ENCODE measurements around the gene ACTG1.

Gene ACTG1

GRCh38 chr17:81515530-81516041 lies 3.0 kb upstream of the ACTG1 start:
- no peak for FAIRE-seq

- no peak for FAIRE-seq
These were observed 2.3 kb upstream of the ACTG1 start for GRCh38 chr17:81514739-81515529.

- no peak for FAIRE-seq
These were observed 1.8 kb upstream of the ACTG1 start for GRCh38 chr17:81514489-81514738.

- no peak for FAIRE-seq
These were observed 1.3 kb upstream of the ACTG1 start for GRCh38 chr17:81513753-81514488.

DNA sequence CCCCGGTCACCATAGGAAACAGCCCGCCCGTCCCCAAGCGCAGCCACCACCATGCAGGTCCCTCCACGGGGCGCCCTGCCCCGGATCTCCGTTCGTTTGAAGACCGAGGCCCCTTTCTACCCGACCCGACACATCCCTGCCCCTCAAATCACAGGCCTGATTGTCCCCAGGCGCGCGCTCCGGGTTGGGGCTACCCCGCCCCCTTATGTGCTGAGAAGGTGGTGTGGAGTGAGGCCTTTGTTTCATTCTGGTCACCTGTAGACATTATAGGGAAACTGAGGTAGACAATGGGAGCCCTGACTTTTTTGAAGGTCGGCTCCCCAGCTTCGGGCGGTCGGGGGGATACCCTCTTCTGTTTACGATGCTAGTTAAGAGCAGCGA lies 763 bp upstream of the ACTG1 start:
- no peak for FAIRE-seq

DNA sequence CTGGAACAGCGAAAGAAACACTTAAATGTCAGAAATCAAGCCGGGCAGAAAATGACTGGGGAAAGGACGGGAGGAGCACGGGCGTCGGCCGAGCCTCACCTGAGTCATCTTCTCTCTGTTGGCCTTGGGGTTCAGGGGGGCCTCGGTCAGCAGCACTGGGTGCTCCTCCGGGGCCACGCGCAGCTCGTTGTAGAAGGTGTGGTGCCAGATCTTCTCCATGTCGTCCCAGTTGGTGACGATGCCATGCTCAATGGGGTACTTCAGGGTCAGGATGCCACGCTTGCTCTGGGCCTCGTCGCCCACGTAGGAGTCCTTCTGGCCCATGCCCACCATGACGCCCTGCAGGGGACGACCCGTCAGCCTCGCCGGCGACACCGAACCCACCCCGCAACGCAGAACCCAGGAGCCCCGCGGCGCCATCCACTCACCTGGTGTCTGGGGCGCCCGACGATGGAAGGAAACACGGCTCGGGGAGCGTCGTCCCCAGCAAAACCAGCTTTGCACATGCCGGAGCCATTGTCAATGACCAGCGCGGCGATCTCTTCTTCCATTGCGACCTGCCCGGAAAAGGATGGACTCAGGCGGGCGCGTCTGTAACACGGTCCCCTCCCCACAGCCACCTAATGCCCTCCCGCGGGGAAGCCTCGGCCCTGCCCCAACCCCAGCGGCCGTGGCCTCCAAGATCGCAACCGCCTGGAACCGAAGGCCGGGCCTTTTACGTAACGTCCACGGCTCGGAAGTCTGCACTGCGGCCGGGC lies 616 bp downstream of the ACTG1 start:
- no peak for FAIRE-seq

GRCh38 chr17:81511554-81511803 lies 1.1 kb downstream of the ACTG1 start:
- no peak for FAIRE-seq

DNA sequence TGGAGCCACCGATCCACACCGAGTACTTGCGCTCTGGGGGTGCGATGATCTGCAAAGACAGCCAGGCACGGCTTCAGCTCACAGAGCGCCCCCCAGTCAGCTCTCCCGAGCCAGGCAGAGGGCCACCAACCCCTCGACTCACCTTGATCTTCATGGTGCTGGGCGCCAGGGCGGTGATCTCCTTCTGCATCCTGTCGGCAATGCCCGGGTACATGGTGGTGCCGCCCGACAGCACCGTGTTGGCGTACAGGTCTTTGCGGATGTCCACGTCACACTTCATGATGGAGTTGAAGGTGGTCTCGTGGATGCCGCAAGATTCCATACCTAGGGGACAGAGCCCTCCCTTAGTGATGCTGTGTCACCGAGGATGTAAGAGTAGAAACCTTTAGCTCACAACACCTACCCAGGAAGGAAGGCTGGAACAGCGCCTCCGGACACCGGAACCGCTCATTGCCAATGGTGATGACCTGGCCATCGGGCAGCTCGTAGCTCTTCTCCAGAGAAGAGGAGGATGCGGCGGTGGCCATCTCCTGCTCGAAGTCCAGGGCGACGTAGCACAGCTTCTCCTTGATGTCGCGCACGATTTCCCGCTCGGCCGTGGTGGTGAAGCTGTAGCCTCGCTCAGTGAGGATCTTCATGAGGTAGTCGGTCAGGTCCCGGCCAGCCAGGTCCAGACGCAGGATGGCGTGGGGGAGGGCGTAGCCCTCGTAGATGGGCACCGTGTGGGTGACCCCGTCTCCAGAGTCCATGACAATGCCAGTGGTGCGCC lies 1.6 kb downstream of the ACTG1 start:
- no peak for FAIRE-seq

GRCh38 chr17:81509972-81510784 lies 2.4 kb downstream of the ACTG1 start:
- no peak for FAIRE-seq

GRCh38 chr17:81509207-81509971 lies 3.2 kb downstream of the ACTG1 start:
- peak; percentile 86 for FAIRE-seq

DNA sequence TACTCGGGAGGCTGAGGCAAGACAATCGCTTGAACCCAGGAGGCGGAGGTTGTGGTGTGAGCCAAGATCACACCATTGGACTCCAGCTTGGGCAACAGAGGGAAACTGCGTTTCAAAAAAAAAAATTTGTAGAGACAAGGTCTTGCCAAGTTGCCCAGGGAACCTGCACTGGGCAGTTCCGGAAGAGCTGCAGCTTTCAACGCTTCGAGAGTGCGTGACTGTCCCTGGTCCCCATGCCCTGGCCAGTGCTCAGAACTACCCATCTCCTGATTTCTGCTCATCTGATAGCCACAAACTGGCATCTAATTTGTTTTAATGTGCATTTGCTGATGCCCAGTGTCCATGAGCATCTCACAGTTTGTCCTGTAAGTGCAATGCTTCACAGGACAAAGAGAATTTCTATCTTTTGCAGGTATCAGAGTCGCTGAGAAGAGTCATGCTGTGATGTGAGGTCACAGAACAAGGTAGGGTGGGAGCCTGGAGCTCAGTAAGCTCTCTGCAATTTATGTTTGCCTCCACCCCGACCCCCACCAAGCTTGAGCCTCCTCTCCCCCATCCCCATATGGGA lies 3.9 kb downstream of the ACTG1 start:
- no peak for FAIRE-seq

GRCh38 chr17:81503619-81504018 lies 9.0 kb downstream of the ACTG1 start:
- no peak for FAIRE-seq

DNA sequence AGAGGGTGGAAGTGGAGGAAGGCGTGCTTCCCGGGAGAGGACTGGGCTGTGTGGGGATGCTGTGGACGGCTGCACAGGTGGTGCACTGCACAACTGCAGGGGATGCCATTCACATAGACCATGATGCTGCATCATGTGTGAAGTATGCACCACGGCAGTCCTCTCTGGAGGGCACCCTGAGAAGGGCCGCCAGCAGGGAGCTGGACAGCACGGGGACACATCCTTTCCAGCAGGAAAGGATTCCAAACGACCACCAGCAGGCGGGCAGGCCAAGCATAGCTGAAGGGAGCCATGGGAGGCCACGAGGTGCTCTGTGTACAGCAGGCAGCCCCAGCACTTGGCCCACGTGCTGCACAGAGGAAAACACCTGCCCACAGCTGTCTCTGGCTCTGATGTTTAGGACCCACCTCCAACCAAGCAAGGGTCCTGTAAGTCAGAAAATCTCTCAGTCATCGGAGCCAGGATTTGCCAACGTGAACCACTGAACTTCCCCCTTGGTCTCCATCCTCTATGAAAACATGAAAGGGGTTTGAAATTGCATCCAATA lies 10.1 kb downstream of the ACTG1 start:
- FAIRE-seq: no peak

DNA sequence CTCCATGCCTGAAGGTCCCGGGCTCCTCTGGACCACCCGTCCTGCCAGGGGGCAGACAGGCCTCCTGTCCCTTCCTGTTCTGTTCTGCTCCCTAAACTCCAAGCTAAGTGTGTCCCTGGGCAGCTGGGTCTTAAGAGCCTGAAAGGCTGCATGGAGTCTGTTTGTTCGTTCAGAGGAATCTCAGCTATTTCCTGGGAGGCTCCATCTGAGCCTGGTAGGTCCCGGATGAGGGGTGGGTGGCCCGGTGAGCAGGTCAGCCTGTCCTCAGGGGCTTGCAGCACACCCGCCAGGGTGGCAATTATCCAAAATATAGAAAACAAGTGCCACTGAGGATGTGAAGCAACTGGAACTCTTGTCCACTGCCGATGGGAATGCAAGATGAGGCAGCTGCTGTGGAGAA lies 12.6 kb downstream of the ACTG1 start:
- FAIRE-seq: no peak

GRCh38 chr17:81499601-81499970 lies 13.0 kb downstream of the ACTG1 start:
- no peak for FAIRE-seq

DNA sequence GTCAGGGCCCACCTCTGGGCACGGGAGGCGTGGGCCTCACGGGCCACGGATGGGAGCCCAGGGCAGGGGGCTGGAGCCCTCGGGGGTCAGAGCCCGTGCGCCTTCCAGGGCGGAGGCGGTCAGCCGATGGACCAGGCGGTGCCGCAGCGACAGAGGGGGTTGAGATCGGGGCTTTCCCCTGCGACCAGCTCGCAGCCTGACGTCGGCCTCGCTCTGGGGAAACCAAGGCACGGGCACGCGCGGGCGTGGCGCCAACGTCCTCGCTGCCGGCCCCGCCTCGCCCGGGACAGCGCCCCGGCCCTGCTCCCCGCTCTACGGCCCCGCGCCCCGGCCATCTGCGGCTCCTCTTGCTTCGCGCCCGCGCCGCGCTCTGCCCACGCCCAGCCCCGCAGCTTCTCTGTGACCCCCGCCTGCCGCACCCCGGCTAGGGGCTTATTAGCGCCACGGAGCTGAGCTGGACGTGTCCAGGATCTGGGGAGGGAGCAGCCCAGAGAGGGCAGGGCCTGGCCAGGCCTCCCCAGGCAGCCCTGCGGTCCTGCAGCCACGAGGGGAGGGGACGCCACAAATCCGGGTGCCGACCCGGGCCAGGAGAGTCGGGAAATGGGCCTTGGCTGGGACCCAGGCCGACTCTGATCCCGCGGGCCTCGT lies 13.5 kb downstream of the ACTG1 start:
- no peak for FAIRE-seq

DNA sequence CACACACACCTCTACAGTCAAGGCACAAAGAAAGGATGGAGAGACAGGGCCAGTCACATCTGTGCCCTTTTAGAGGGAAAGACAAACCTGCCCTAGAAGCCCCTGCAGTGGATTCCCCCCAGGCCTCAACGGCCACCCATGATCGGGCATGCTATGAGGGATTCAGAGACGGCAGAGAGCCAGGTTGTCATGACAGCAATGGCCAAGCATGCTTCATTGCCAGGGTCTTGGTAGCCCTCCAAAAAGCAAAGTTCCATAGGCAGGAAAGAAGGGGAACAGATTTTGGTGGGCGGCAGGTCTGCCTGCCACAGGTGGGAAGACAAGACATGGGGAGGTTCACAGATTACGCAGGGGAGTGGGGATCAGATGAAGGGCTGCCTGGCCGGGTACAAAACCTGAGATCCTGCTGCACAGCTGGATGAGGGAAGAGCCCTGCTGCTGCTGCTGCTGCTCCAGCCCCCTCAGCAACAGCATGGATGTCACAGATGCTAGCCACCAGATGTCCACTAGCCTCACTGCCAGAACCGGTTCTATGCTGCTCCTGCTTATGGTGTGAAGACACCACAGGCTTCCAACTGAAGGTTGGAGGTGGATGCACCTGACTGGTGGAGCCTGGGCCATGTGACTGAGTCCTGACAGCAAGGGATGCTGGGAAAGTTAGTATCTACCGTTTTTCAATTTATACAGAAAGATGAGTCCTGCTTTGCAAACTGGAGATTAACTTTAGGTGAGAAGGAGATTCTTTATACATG lies 17.8 kb downstream of the ACTG1 start:
- FAIRE-seq: no peak

GRCh38 chr17:81493198-81494038 lies 19.2 kb downstream of the ACTG1 start:
- FAIRE-seq: no peak

DNA sequence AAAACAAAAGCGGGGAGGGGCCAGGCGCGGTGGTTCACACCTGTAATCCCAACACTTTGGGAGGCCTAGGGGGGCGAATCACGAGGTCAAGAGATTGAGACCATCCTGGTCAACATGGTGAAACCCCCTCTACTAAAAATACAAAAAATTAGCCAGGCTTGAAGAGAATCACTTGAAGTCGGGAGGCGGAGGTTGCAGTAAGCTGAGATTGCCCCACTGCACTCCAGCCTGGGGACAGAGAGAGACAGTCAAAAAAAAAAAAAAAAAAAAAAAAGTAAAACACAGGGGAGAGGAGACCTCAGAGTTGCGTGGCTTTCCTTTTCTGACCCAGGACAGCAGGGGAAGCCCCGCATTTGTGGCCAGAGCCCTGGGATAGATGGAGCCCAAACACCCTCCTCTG lies 19.9 kb downstream of the ACTG1 start:
- FAIRE-seq: no peak
